SU-DHL-6 (cell line): ENCODE data around the gene IRAK2.

ENCODE experiments used
- H2AFZ ChIP-seq: fragments of 200-600 bp; sonication (generic); 2 replicates; pipeline ENCODE4 v1.6.1; 2014; ENCODE audit warnings: low read depth, mild to moderate bottlenecking, moderate library complexity, mixed read lengths, antibody characterized with exemption, low read length; ENCODE audit not compliant: severe bottlenecking
- H3F3A ChIP-seq: fragments of 200-600 bp; shearing (Covaris generic); 2 replicates; pipeline ENCODE4 v1.6.0; 2016; ENCODE audit warnings: antibody characterized with exemption, mild to moderate bottlenecking; ENCODE audit not compliant: insufficient read depth
- H3K27ac ChIP-seq: fragments of 200-600 bp; sonication (generic); 2 replicates; pipeline ENCODE4 v1.5.1; 2016; ENCODE audit warnings: low read depth, mild to moderate bottlenecking, low read length, moderate library complexity, mixed read lengths
- H3K27me3 ChIP-seq: fragments of 200-600 bp; sonication (generic), shearing (Covaris generic); 2 replicates; pipeline ENCODE4 v1.6.0; 2014; ENCODE audit warnings: mild to moderate bottlenecking, low read length
- H3K36me3 ChIP-seq: fragments of 200-600 bp; sonication (generic); 2 replicates; pipeline ENCODE4 v1.6.1; 2014; ENCODE audit warnings: mild to moderate bottlenecking, low read length, mixed read lengths
- H3K4me2 ChIP-seq: fragments of 300-600, 200-600 bp; shearing (Covaris generic), sonication (generic); 2 replicates; pipeline ENCODE4 v1.6.0; 2014; ENCODE audit warnings: low read length, low read depth, mild to moderate bottlenecking; ENCODE audit not compliant: poor library complexity, severe bottlenecking
- H3K4me3 ChIP-seq: fragments of 200-600 bp; sonication (generic); 2 replicates; pipeline ENCODE4 v1.5.1; 2014; ENCODE audit warnings: antibody characterized with exemption, low read length, mild to moderate bottlenecking, mixed read lengths; ENCODE audit not compliant: insufficient read depth, poor library complexity, severe bottlenecking
- H3K79me2 ChIP-seq: fragments of 200-600 bp; sonication (generic); 2 replicates; pipeline ENCODE4 v1.6.1; 2014; ENCODE audit warnings: mild to moderate bottlenecking, low read length, moderate library complexity; ENCODE audit not compliant: insufficient read depth
- H3K9ac ChIP-seq: fragments of 200-600 bp; sonication (generic); 2 replicates; pipeline ENCODE4 v1.7.0; 2014; ENCODE audit warnings: mild to moderate bottlenecking, low read length
- H3K9me2 ChIP-seq: fragments of 200-600 bp; sonication (generic); replicated peaks from 2 replicates; pipeline ENCODE4 v1.6.1; 2014; ENCODE audit warnings: low read length; ENCODE audit not compliant: insufficient read depth
- H3K9me3 ChIP-seq: fragments of 200-600 bp; sonication (generic); 2 replicates; pipeline ENCODE4 v1.6.1; 2014; ENCODE audit warnings: low read length, mixed read lengths; ENCODE audit not compliant: insufficient read depth
- H4K20me1 ChIP-seq: fragments of 200-600 bp; sonication (generic); 2 replicates; pipeline ENCODE4 v1.6.1; 2014; ENCODE audit warnings: low read depth, mild to moderate bottlenecking, antibody characterized with exemption, low read length, moderate library complexity, mixed read lengths
- CTCF ChIP-seq: fragments of 200-600 bp; sonication (generic); IDR thresholded peaks from one replicate; pipeline ENCODE4 v1.5.1; 2017; ENCODE audit warnings: antibody characterized with exemption, mild to moderate bottlenecking, low read length, moderate library complexity; ENCODE audit not compliant: insufficient read depth, poor library complexity, severe bottlenecking
- EZH2phosphoT487 ChIP-seq: fragments of 200-600 bp; sonication (generic), shearing (Covaris generic); conservative IDR thresholded peaks from 2 replicates; pipeline ENCODE4 v1.6.1; 2018; ENCODE audit warnings: mild to moderate bottlenecking, antibody characterized with exemption, low read length, moderate library complexity, mixed read lengths

IRAK2 gene

DNA sequence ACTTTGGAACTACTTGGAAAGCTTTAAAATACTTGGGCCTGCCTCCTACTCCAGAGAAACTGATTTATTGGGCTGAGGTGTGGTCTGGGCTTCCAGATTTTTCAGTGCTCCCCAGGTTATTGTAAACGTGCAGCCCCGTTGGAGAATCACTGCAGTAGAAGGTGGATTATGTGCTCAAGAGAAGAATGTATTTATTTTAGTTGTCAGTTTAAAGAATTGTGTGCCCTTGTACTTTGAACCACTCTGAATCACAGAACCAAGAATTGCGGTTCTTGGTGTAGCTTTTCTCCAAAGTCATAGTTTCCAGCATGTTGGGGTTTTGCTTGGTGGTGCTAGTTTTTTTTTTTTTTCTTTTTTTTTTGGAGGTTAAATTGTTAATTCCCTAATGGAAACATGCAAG is 85.1 kb downstream of the IRAK2 start:
- H3K79me2 ChIP-seq: peaks cover 58% of the 10 kb centered on the region
- no peaks in the 10 kb centered on the region; the same call in 1 of the 2 replicates for H3K36me3 ChIP-seq
- TF ChIP-seq CTCF: no peak
- TF ChIP-seq EZH2phosphoT487: no peak
- H3K9me2 ChIP-seq: no peaks in the 10 kb centered on the region
- H3K4me3 ChIP-seq: peak overlapping the region; percentile 77
- peak overlapping the region; percentile 64; the same call in 1 of the 2 replicates for H3K27ac ChIP-seq
- H3K27me3 ChIP-seq: no peaks in the 10 kb centered on the region
- peak overlapping the region; percentile 86 for H3K4me2 ChIP-seq
- H2AFZ ChIP-seq: no peak overlapping the region
- H3F3A ChIP-seq: 0 out of 2 replicates have a peak, but pooled peaks cover 7% of the 10 kb centered on the region
- H4K20me1 ChIP-seq: no peaks in the 10 kb centered on the region; the same call in 1 of the 2 replicates
- peaks cover 13% of the 10 kb centered on the region; the same call in 1 of the 2 replicates for H3K9me3 ChIP-seq
- peak overlapping the region; percentile 89 for H3K9ac ChIP-seq

DNA sequence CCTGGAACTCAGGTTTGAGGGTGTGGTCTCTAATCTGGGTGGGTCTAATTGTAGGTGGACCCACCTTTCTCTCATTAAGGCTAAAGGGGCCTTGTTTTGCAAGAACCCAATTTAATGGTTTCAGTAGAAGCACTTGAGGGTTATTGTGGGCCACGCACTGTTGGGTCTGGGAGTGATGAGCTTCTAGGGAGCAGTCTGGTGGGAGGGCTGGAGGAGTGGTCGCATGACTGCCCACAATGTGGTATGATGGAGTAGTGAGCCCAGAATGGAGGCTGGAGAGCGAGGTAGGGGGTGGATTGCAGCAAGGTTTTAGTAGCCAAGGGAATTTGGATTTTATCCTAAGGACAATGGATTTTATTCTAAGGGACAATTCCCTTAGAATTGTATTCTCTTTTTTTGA is 86.3 kb downstream of the IRAK2 start:
- H3K27ac ChIP-seq: no peak overlapping the region
- H3K9me2 ChIP-seq: no peaks in the 10 kb centered on the region
- H3K27me3 ChIP-seq: no peaks in the 10 kb centered on the region
- H3K9me3 ChIP-seq: peaks cover 2% of the 10 kb centered on the region; the same call in 1 of the 2 replicates
- TF ChIP-seq CTCF: no peak
- TF ChIP-seq EZH2phosphoT487: no peak
- H3K4me2 ChIP-seq: peak overlapping the region; percentile 86
- no peaks in the 10 kb centered on the region; the same call in 1 of the 2 replicates for H4K20me1 ChIP-seq
- H3F3A ChIP-seq: 0 out of 2 replicates have a peak, but pooled peaks cover 7% of the 10 kb centered on the region
- H2AFZ ChIP-seq: no peak overlapping the region
- no peaks in the 10 kb centered on the region; the same call in none of the 2 replicates for H3K36me3 ChIP-seq
- H3K4me3 ChIP-seq: peak overlapping the region; percentile 77
- 0 out of 2 replicates have a peak overlapping the region, but pooled peaks have one; percentile 89 for H3K9ac ChIP-seq
- peaks cover 70% of the 10 kb centered on the region for H3K79me2 ChIP-seq

GRCh38 chr3:10253731-10254130 is 89.0 kb downstream of the IRAK2 start:
- H3K9me3 ChIP-seq: no peaks in the 10 kb centered on the region
- H3K27ac ChIP-seq: no peak overlapping the region
- H3F3A ChIP-seq: 0 out of 2 replicates have a peak, but pooled peaks cover 7% of the 10 kb centered on the region
- no peaks in the 10 kb centered on the region for H3K27me3 ChIP-seq
- no peak overlapping the region for H3K9ac ChIP-seq
- no peaks in the 10 kb centered on the region; the same call in none of the 2 replicates for H3K36me3 ChIP-seq
- H3K9me2 ChIP-seq: no peaks in the 10 kb centered on the region
- H4K20me1 ChIP-seq: no peaks in the 10 kb centered on the region; the same call in 1 of the 2 replicates
- no peak overlapping the region for H3K4me3 ChIP-seq
- H2AFZ ChIP-seq: no peak overlapping the region
- TF ChIP-seq CTCF (no peak), EZH2phosphoT487 (no peak)
- H3K4me2 ChIP-seq: no peak overlapping the region
- peaks cover 89% of the 10 kb centered on the region for H3K79me2 ChIP-seq
